Hematopoietic multipotent progenitor cell treated with erythropoietin and hydrocortisone succinate and interleukin-3 and kit ligand, for 15 days (in vitro differentiated cells): Measurements from ENCODE around the gene BAD.
"Not testable (repeated sequence)": the region's sequence is repeated elsewhere in the genome, so short reads cannot be mapped to it uniquely, and the experiment has no call there.

ENCODE experiments used
- DNase-seq: peaks from one replicate; pipeline ENCODE4 v3.0.0-alpha.2; 2015; ENCODE audit warnings: low spot score

Gene BAD

GRCh38 chr11:64256300-64256699 lies 28.2 kb downstream of the BAD start:
- no peak for DNase-seq

GRCh38 chr11:64255135-64256128 lies 29.0 kb downstream of the BAD start:
- DNase-seq, result no peak

- no peak for DNase-seq
These were observed 30.1 kb downstream of the BAD start for GRCh38 chr11:64254326-64254725.

DNA sequence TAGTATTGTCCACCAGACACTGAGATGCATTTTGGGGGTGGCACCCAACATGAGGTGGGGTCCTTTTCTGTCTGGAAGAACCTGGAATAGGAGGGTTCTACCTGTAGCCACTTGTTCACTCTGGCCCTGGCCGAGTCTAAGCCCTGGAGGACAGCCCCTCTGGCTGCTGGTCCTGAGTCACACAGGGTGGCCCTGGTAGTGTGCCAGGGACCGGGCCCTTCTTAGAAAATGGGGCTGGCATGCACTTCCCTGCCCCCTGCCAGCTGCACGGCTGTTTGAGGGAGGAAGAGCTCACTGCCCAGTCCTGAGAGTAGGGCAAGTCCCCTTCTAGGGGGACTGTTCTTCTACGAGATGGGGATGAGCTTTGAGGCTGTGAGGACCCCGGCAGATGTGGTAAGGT lies 31.0 kb downstream of the BAD start:
- peak; percentile 71 for DNase-seq

GRCh38 chr11:64253043-64253442 lies 31.4 kb downstream of the BAD start:
- DNase-seq, result no peak

DNA sequence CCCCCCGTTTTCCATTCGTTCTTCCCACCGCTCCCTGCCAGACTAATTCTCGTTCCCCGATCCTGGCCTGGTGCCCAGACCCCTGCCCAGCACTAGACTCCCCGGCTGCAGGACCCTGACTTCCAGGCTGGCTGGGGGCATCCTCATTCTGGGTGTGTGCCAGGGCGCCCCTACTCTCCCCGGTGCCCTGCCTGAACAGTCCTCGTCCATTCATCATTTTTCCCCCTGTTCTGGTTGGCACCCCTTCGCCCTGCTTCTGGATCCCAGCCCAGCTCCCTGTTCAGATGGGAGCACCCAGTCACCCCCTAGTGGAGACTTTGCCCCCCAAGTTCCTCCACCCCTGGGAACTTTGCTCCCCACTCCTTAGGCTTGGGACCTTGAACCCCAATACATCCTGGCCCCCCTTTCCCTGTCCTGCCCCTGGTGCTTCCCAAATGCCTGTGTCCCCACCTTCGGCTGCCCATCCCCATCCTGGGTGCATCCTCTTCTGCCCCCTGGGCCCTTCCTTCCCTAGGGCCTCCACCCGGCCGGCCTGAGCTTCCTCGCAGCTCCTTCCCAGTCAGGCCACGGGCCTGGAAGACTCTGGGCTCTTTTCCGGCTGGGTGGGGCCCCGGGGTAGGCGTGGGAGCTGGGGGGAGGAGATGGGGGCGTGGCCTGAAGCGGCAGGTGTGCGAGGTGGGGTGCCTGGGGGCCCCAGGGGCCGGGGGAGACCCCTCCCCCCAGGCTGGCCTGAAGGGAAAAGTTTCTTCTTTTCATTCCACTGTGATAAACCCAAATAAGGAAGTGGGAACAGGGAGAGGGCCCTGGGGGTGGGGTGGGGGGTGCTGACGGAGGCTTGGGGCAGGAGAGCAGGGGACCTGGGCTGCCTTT lies 32.2 kb downstream of the BAD start:
- peak; percentile 63 for DNase-seq

GRCh38 chr11:64251753-64252002 lies 32.8 kb downstream of the BAD start:
- DNase-seq, result no peak

- peak; percentile 66 for DNase-seq
These were observed 33.3 kb downstream of the BAD start, which contains the start of gene PLCB3 for GRCh38 chr11:64251016-64251752. Gene PLCB3, plus strand, starts transcription at chr11:64251530. Its CDS starts 120 bp downstream, at chr11:64251650.

DNA sequence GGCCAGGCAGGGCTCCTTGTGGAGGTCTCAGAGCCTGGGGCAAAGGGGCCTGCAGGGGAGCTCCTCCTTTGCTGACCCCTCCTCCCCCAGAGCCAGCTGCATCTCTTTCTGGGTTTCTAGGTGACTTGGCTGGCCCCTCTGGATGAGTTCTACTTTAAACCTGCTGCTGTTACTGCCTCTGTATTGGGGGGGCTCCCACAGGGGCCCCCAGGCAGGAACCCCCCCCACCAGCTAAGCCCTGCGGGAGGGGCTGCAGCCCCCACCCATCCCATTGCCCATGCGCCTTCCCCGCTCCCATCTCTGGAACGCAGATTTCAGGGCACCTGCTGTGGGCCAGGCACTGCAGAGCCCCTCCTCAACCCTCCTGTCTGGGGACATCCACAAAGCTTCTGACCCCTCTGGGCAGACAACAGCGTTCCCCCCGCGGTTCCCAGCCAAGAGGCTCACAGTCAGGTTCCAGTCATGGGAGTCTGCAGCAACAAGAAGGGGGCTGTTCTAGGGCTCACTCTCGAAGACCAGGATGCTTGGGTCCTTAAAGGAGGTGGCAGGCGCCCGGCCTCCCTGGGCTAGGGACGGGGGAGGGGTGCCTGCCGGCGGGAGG lies 34.0 kb downstream of the BAD start:
- no peak for DNase-seq

DNA sequence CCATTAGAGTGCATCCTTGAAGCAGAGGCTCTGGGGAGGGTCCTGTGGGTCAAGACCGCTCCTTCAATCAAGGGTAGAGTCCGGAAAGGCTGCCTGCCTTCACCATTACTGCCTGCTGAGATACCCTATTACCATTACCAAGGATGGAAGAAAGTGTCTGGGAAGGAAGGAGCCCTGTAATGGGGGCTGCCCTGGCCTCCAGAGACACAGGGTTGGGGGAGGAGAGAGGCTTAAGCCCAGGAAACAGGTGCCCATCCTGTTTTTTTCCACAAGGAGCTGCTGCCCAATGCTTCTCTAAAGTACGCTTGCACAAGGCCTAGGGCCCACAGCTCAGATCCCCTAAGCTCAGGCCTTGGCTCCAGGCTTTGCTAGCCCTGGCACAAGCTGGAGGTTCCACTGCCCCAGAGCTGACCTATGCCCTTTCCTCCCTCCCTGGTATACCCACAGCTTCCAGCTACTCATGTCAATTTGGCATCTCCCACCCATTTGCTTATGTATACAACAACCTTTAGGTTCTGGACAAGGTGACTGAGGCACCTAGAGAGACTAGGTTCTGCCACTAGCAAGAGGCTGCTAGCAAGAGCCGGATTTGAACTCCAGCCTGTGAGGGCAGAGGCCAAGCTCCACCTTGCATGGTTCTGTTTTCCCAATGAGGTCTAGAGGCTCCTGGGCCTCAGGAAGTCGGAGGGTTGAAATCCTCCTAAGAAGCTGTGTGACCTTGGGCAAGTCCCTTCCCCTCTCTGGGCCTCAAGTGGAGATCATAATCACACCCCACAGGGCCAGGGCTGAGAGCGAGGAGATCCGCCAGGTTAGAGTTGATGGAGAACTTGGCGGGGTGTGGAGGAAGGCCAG lies 34.7 kb downstream of the BAD start:
- DNase-seq, result no peak

DNA sequence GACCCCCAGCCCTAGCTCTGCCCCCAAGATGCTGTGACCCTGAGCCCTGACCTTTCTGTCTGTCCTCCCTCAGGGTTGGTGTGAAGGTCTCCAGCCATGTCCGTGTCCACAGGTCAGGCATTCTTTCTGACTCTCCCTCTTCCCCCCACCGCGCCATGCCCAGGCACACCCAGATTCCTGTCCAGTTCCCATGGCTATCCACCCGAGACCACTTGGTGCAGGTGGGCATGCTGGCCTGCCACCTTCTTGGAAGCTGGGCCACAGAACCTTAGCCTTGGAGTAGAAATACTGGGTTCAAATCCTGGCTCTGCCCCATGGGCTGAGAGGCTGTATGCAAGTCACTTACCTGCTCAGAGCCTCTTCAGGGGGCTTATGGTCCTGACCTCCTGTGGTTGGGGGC lies 35.4 kb downstream of the BAD start:
- no peak for DNase-seq

- no peak for DNase-seq
These were observed 35.9 kb downstream of the BAD start for GRCh38 chr11:64248578-64248977.

DNA sequence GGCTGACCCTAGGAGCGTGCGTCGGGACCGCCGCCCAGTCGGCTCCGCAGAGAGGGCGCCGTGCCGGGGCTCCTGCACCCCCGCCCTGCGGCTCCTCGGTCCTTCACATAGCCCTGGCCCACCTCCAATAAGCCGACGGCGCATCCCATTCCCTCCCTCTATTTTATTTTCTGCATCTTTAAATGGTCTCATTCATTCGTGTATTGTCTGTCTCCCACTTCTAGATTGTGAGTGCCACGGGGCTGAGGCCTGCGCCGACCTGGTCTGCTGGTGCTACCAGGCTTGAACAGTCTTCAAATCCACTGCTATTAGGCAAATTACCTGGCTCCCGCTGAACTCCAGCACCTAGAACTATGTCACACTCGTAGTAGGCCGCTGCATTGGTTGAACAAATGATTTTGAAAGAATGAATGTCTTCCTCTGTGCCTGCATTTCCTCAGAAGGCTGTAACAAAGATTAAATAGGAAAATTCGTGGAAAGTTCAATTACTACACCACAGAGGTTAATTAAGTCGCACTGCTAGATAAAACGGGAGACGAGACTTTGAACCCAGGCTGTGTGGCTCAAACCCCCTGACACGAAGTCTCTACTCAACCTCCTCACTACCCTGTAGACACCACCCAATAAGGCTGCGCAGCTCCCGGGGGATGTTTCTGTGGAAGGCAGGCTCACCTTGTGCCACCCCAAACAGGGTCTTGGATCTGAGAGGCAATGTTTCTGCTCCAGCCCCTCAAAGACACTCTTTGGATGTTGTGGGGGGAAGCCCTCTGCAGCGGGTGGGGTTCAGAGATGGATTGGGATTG lies 36.5 kb downstream of the BAD start:
- DNase-seq, result no peak

GRCh38 chr11:64246871-64247728 lies 37.4 kb downstream of the BAD start, which contains the start of gene PPP1R14B:
Gene PPP1R14B, minus strand, starts transcription at chr11:64246943. Its CDS starts 270 bp downstream, at chr11:64246673.
- DNase-seq, result peak; percentile 81

GRCh38 chr11:64246621-64246870 lies 37.9 kb downstream of the BAD start:
- DNase-seq, result not testable (repeated sequence)

DNA sequence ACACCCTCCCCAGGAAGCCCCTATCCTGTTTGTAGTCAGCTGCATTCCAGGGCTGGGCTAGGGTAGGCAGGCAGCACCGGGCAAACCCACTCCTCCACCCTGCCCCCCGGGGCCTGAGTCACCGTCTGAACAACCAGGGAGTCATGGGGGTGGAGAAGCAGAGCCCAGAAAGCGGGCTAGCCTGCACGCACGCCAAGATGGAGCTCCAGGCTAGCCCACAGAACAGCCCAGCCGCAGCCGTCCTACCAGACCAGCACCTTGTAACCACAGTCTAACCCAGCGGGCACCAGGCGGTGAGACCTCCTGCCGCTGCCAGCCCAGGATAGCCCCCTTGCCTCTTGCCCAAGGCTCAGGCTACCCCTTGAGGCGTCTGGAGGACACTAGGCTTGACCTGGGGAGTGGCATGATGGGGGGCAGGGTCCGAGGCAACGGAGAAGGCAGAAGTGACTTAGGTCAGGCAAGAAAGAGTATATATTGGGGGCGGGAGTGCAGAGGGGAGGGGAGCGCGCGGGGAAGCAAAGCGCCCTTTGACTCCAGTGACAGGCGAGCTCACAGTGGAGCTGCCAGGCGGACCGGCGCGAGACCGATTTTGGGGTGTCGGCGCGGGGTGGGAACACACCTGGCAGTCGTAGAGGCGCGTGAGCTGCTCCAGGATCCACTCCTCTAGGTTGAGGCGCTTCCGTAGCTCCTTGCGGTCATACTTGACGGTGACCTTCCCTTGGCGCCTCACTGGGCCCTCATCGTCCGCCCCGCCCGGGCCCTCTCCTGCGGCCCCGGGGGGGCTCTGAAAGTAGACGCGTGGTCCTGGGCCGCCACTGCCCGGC lies 38.5 kb downstream of the BAD start:
- peak; percentile 52 for DNase-seq

- no peak for DNase-seq
These were observed 39.1 kb downstream of the BAD start for GRCh38 chr11:64245401-64245796.

- DNase-seq, result no peak
These were observed 39.5 kb downstream of the BAD start for GRCh38 chr11:64244966-64245365.
